Right ventricle myocardium superior (tissue), 1 donor: Measurements from ENCODE around the gene UBAP1L. TPM values are rescaled to one million over a fixed set of nuclear protein-coding genes. Genes with fewer than 3 reads are reported as not detected.

Experiments used
- ATAC-seq: fragments of 200-7000 bp; cut with Tn5 transposase; one replicate; pipeline ENCODE4 v1.9.1; 2020; ENCODE audit warnings: mild to moderate bottlenecking; ENCODE audit not compliant: poor library complexity
- DNase-seq: peaks from one replicate; pipeline ENCODE4 v3.0.0-alpha.2; 2020
- intact Hi-C: fragments of 100-400 bp; cut with DNase I; formaldehyde crosslinking; loops from one replicate; pipeline ENCODE4 v1.11.2; 2022
- total RNA-seq: library from RNA; stranded (reverse); fragmentation: NEBNext Ultra II Directional; extraction: Animal tissue kit (Norgen Biotek cat#: 25700); gene quantifications from one replicate; pipeline ENCODE4 v1.2.1, GENCODE V29; 2021
- donor health status: DM: no; HTN: yes; CAD: no; lungs with severe emphysema.

Gene UBAP1L
- total RNA-seq, 1 donor from 2014 or later: 1.6 TPM

GRCh38 chr15:65072617-65073016 lies 42.4 kb downstream of the UBAP1L start:
- ATAC-seq (no peak), DNase-seq (no peak)
- intact Hi-C loops: no loop called here

DNA sequence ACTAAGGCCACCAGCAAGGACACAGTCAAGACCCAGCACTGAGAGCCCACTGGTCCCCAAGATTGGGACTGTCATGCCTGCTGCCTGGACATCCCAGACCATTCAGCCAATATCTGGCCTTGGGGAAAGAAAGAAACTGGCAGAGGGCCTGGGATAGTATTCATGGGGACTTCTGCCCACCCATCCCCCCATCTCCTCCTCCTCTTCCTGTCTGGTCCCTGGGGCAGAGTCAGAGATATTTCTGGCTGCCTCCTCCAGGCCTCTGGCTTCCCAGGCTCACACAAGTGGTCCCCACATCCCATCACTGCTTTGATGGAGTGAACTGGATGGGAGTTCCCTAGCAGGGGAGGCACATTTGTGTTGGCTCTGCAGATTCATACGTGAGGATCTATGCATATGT lies 43.0 kb downstream of the UBAP1L start:
- ATAC-seq: peak; percentile 16

DNA sequence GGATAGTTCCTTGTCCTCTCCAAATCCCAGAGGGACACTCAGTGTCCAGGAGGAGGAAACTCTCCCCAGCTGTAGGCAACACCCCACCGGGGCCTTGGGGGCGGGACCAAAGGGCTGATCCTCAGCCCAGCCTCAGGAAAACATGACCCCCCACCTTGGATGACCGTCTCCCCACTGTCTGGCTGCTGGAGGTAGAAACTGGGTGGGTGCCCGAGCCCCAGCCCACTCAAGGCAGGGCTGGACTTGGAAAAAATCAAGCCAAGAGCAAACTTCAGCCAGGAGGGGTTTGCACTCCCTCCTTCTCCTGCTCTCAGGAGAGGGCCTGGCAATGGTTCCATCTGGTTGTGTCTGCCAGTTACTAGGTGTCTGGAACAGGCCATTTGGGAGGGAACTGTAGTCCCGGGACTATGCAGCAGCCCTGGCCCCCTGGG lies 43.6 kb downstream of the UBAP1L start:
- DNase-seq (peak; percentile 76), ATAC-seq (peak; percentile 72)
- intact Hi-C loops: no loop called here

More for the DNA sequence above, 43.0 kb downstream of the UBAP1L start:
- intact Hi-C loops: no loop called here
- no peak for DNase-seq

GRCh38 chr15:65069779-65070546 lies 45.0 kb downstream of the UBAP1L start:
- DNase-seq (no peak), ATAC-seq (peak; percentile 34)
- intact Hi-C loops: no loop called here

- ATAC-seq (peak; percentile 44), DNase-seq (no peak)
- intact Hi-C loops: no loop called here
Measured at GRCh38 chr15:65069179-65069578, 45.8 kb downstream of the UBAP1L start.

- no peak for DNase-seq
- ATAC-seq: no peak
- intact Hi-C loops: no loop called here
Measured at GRCh38 chr15:65068403-65068788, 46.6 kb downstream of the UBAP1L start.

- intact Hi-C loops: no loop called here
- DNase-seq (no peak), ATAC-seq (peak; percentile 28)
Measured at GRCh38 chr15:65067645-65068402, 47.2 kb downstream of the UBAP1L start, which contains the start of gene RASL12. RASL12 (minus strand) TSS chr15:65067991; CDS start chr15:65067835, 156 bp downstream.

GRCh38 chr15:65067317-65067644 lies 47.7 kb downstream of the UBAP1L start:
- intact Hi-C loops: no loop called here
- no peak for DNase-seq
- no peak for ATAC-seq

DNA sequence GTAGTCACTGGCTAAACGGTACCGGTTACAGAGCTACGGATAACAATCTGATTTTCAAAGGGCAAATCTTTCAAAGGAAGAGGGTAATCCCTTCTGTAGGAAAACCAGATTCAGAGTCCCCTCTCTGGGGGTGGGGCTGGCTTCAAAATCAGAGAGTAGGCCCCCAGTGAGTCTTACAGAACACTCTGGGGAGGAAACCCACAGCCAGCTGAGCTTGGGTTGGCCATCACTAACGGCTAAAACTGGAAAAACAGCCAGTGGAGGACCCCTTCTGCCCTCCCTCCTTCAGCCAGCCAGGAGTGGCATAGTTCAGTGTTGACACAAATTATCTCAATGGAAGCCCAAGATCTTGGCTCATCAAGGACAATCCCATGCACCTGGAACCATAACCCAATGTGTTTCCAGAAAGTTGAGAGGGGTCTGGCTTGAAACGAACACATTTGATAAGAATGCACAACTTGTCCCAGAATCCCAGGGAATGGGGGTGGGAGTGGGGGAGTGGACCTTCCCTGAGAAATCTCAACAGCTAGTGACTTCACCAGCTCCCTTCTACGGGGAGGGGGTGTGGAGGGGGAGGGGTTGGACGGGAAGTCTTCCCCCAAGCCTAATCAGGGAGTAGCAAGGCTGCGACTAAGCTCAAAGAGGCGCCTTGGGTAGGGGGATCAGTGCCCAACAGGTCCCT lies 48.2 kb downstream of the UBAP1L start:
- no peak for ATAC-seq
- no peak for DNase-seq
- intact Hi-C loops: no loop called here

DNA sequence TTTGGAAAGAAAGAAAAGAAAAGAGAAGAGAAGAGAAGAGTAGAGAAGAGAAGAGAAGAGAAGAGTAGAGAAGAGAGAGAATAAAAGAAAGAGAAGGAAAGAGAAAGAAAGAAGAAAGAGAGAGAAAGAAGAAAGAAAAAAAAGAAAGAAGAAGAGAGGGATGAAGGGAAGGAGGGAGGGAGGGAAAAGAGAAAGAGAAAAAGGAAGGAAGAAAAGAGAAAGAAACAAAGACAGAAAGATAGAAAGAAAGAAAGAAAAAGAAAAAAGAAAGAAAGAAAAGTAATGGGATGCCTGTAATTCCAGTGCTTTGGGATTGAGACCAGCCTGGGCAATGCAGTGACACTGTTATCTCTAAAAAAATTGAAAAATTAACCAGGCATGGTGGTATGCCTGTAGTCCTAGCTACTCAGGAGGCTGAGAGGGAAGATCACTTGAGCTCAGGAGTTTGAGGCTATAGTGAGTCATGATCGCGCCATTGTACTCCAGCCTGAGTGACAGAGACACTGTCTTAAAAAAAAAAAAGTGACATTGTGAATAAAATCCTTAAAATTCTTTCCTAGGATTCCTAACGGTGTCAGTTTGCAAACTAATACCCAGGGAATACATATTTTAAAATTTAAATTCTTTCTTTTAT lies 48.9 kb downstream of the UBAP1L start:
- DNase-seq (no peak), ATAC-seq (no peak)
- intact Hi-C loops: no loop called here

GRCh38 chr15:65062726-65063125 lies 52.3 kb downstream of the UBAP1L start:
- intact Hi-C loops: no loop called here
- ATAC-seq: no peak
- no peak for DNase-seq

DNA sequence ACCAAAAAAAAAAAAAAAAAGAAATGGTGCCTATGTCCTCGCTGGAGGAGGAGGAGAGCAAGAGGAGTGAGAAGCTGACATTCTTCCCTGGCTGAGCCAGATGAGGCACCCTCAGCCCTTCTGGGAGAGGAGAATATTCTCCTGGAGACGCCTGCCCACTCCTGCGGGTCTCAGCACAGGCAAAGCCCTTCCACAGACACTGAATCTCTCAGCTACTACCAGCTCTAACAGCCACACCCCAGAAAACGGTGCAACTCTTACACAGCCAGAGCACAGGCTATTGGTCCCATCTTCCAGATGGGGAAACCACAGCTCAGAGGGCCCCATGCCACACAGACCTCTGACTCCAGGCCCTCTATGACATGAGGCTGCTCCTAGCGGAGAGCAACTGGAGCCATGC lies 52.9 kb downstream of the UBAP1L start:
- ATAC-seq (no peak), DNase-seq (no peak)
- intact Hi-C loops: no loop called here

DNA sequence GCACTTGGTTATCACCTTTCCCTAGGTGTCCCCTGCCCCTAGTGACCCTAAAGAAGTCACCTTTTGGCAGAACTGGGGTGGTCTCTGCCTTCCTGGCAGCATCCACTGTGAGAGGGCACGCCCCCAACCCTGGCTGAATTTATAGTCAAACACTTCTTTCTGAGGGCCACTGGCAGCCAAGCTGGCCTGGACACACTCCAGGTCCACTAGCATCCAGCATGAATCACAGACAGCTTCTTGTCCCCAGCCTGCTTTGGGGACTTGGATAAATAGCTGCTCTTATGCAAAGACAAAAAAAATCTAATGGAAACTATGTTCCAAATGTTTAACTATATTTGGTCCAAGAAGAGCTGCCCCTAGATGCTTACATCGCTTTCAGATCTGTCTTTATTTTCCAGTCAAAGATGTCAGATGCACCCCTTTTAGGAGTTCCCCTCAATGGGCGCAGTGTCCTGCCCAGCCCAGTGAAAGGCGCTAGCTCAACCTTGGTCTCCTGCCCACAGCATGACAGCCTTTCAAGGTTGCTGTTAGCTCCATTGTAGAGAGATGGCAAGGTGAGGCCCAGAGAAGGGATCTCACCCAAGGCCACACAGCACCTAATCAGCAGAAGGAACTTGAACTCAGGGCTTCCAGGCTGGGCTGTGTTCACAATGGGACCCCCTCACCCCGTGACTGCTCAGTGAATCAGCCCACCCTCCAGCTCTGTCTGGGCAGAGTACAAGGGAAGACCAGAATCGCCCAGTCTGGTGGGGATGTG lies 54.2 kb downstream of the UBAP1L start:
- DNase-seq (peak; percentile 81), ATAC-seq (peak; percentile 56)
- intact Hi-C loops: no loop called here

- ATAC-seq (peak; percentile 58), DNase-seq (no peak)
- intact Hi-C loops: no loop called here
Measured at GRCh38 chr15:65059931-65060596, 54.9 kb downstream of the UBAP1L start.

DNA sequence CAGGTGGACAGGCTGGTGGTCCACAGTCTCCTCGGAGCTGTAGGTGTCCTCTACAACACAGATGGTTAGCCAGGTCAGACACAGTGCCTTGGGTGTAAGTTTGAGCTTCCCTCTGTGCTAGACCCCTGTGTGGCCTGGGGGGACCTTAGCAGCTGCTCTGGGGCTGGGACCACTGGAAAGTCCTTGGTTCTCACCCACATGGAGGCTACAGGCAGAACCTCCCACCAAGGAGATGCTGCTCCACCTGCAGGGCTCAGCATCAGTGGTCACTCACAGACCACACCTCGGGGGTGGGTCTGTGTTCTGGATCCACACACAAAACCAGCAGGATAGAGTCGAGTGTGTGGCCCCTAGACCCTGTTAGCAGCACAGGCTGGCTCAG lies 55.6 kb downstream of the UBAP1L start:
- ATAC-seq (no peak), DNase-seq (no peak)
- intact Hi-C loops: no loop called here

DNA sequence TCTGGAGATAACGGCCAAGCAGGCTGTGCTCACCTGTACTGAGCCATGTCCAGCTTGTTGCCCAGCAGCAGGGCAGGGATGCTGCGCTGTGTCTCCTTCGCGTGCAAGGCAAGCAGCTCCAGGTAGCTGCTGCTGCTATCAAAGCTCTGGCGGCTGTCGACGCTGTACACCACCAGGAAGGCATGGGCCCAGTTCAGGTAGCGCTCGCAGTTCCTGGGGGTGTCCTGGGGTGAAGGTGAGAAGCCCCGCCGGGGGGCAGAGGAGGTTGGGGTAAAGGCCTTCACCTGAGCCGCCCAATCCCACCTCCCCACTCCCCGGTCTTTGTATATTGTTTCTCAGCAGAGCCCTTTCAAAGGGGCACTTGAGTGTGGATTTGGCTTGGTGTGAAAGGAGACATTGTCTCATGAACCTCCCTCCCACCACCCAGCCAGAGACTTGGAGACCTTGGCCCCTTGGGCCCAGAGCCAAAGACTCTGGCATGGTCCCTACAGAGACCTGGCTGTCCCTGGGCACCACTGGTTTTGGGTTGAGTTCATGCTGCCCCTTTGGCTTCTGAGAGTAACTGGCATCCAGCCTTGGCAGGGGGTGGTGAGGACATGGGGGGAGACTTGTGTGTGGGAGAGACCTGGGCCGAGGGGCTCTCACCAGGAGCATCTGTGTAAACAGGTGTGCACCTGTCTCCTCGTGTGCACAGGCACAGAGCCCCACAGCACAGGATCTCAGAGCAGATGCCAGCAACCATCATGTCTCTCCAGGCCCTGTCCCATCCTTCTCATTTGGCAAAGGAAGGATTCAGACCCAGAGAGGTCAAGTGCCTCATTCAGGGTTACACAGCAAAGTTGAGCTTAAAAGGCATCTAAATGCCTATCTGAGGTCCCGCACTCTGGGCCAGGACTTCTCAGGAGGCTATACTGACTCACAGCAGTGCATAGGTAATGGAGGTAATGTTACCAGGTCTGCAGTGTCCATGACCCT lies 56.3 kb downstream of the UBAP1L start:
- DNase-seq (no peak), ATAC-seq (no peak)
- intact Hi-C loops: no loop called here

- intact Hi-C loops: no loop called here
- DNase-seq (no peak), ATAC-seq (no peak)
Measured at GRCh38 chr15:65057549-65057940, 57.5 kb downstream of the UBAP1L start.
